Liver (tissue), 9 donors: ENCODE results near the gene GUCY1A2. TPM values are rescaled to one million over a fixed set of nuclear protein-coding genes. Genes with fewer than 3 reads are reported as not detected.

Experiments
- DNase-seq: peaks from one replicate; pipeline ENCODE4 v3.0.0-alpha.2; 2017; ENCODE audit warnings: low spot score
- H3K27ac ChIP-seq, 2 donors: one replicate each; pipeline ENCODE4 v1.7.0; 2013; ENCODE audit warnings: inconsistent platforms in 2 of 2, low read length in 2 of 2, control low read depth in 1 of 2, low read depth in 1 of 2, mild to moderate bottlenecking in 1 of 2
- H3K27me3 ChIP-seq, 4 donors: one replicate each; pipeline versions ENCODE4 v1.6.1 to v1.7.0; 2013; ENCODE audit warnings: low read length in 3 of 4, inconsistent platforms in 1 of 4, mild to moderate bottlenecking in 1 of 4, moderate library complexity in 1 of 4; ENCODE audit not compliant: control insufficient read depth in 4 of 4, insufficient read depth in 4 of 4
- H3K36me3 ChIP-seq, 4 donors: one replicate each; pipeline versions ENCODE4 v1.6.1 to v1.7.0; 2013; ENCODE audit warnings: low read length in 3 of 4, mild to moderate bottlenecking in 3 of 4, low read depth in 1 of 4, moderate library complexity in 1 of 4; ENCODE audit not compliant: control insufficient read depth in 4 of 4, insufficient read depth in 3 of 4
- H3K4me1 ChIP-seq, 4 donors: one replicate each; pipeline versions ENCODE4 v1.6.1 to v1.7.0; 2013; ENCODE audit warnings: low read length in 3 of 4, mild to moderate bottlenecking in 3 of 4, moderate library complexity in 1 of 4; ENCODE audit not compliant: control insufficient read depth in 4 of 4, insufficient read depth in 4 of 4
- H3K4me3 ChIP-seq, 3 donors: one replicate each; pipeline versions ENCODE4 v1.6.1 to v1.7.0; 2013; ENCODE audit warnings: low read length in 3 of 3, control low read depth in 1 of 3, low read depth in 1 of 3, mild to moderate bottlenecking in 1 of 3
- H3K9ac ChIP-seq, 2 donors: one replicate each; pipeline ENCODE4 v1.7.0; 2013; ENCODE audit warnings: low read length in 2 of 2, mild to moderate bottlenecking in 2 of 2, moderate library complexity in 2 of 2, control low read depth in 1 of 2, low read depth in 1 of 2
- H3K9me3 ChIP-seq, 4 donors: one replicate each; pipeline versions ENCODE4 v1.6.1 to v1.7.0; 2013; ENCODE audit warnings: low read length in 3 of 4; ENCODE audit not compliant: control insufficient read depth in 4 of 4
- ATF3 ChIP-seq: IDR thresholded peaks from 2 replicates; pipeline ENCODE4 v1.6.1; 2016; ENCODE audit warnings: antibody characterized with exemption
- CTCF ChIP-seq: fragments of 150-350 bp; IDR thresholded peaks from 2 replicates; pipeline ENCODE4 v1.5.1; 2017; ENCODE audit warnings: improper control_type of control experiment, low read depth, low read length; ENCODE audit not compliant: missing input control
- EGR1 ChIP-seq, 2 donors: IDR thresholded peaks; 2 replicates each; pipeline ENCODE4 v1.6.1; 2016 to 2018; ENCODE audit warnings: antibody characterized with exemption in 2 of 2, low read depth in 2 of 2
- FOXA2 ChIP-seq: IDR thresholded peaks from 2 replicates; pipeline ENCODE4 v1.6.1; 2016; ENCODE audit warnings: antibody characterized with exemption
- GABPA ChIP-seq, 2 donors: IDR thresholded peaks in 1 of 2; conservative IDR thresholded peaks in 1 of 2; 2 replicates each; pipeline ENCODE4 v1.6.1; 2016; ENCODE audit warnings: antibody characterized with exemption in 2 of 2, mild to moderate bottlenecking in 1 of 2, moderate library complexity in 1 of 2
- HNF4A ChIP-seq, 2 donors: conservative IDR thresholded peaks; 2 replicates each; pipeline ENCODE4 v1.6.1; 2016; ENCODE audit warnings: antibody characterized with exemption in 2 of 2, mild to moderate bottlenecking in 2 of 2
- HNF4G ChIP-seq: IDR thresholded peaks from 2 replicates; pipeline ENCODE4 v1.6.1; 2016; ENCODE audit warnings: antibody characterized with exemption
- JUND ChIP-seq, 2 donors: IDR thresholded peaks; 2 replicates each; pipeline ENCODE4 v1.6.1; 2016; ENCODE audit warnings: antibody characterized with exemption in 2 of 2
- NR2F2 ChIP-seq: IDR thresholded peaks from 2 replicates; pipeline ENCODE4 v1.6.1; 2016; ENCODE audit warnings: antibody characterized with exemption
- RAD21 ChIP-seq, 2 donors: IDR thresholded peaks; 2 replicates each; pipeline ENCODE4 v1.6.1; 2016; ENCODE audit warnings: antibody characterized with exemption in 2 of 2, mild to moderate bottlenecking in 2 of 2
- RXRA ChIP-seq, 2 donors: IDR thresholded peaks; 2 replicates each; pipeline ENCODE4 v1.6.1; 2017 to 2018; ENCODE audit warnings: antibody characterized with exemption in 2 of 2, mild to moderate bottlenecking in 1 of 2
- TAF1 ChIP-seq: conservative IDR thresholded peaks from 2 replicates; pipeline ENCODE4 v1.6.1; 2016; ENCODE audit warnings: antibody characterized with exemption, mild to moderate bottlenecking
- ZBTB33 ChIP-seq: IDR thresholded peaks from 2 replicates; pipeline ENCODE4 v1.6.1; 2016; ENCODE audit warnings: antibody characterized with exemption
- WGBS: extraction: QIAGEN DNeasy Blood & Tissue Kit; methylation state at CpG from one replicate; pipeline ENCODE4 v1.1.7; 2013; 5-methylcytosine and 5-hydroxymethylcytosine counted together
- polyA plus RNA-seq, 2 donors: library from polyadenylated mRNA; stranded (reverse) in 1 of 2; unstranded in 1 of 2; fragments of 200-250 nt in 1 of 2; fragments of >200 nt in 1 of 2; fragmentation: Nextera tagmentation in 1 of 2; extraction: Ambion mirVana in 1 of 2; gene quantifications; one replicate each; pipeline versions ENCODE4 v1.2.1 to v1.2.3, GENCODE V29; 2013 to 2015
- total RNA-seq, 2 donors: library from RNA; depleted of rRNA; stranded (reverse); fragments of >200 nt; gene quantifications; one replicate each; pipeline ENCODE4 v1.2.3, GENCODE V29; 2014
- TF ChIP-seq, protein P1 (sequence below): IDR thresholded peaks from 2 replicates; pipeline ENCODE4 v1.6.1; 2016; ENCODE audit warnings: antibody characterized with exemption, mild to moderate bottlenecking
- TF ChIP-seq, protein P2 (sequence below): IDR thresholded peaks from 2 replicates; pipeline ENCODE4 v1.6.1; 2016; ENCODE audit warnings: antibody characterized with exemption
- donor health status: healthy.
- donor health status: healthy.
- donor health status: healthy.
- donor health status: healthy.
- donor health status: healthy.

The GUCY1A2 gene
- total and polyA plus RNA-seq, 4 donors: 0.55 to 4.4 (median 1.7) TPM

- H3K36me3 ChIP-seq: no peaks in the 10 kb centered on the region
- 78% methylated on average over 1 of the region's 1 CpG for WGBS
- TF ChIP-seq FOXA2: no peak
- no peak for TF ChIP-seq GABPA (IDR thresholded peaks at IDR 0.05 in 1 of 2, conservative IDR thresholded peaks at IDR 0.05 in 1 of 2)
- TF ChIP-seq, protein P1, sequence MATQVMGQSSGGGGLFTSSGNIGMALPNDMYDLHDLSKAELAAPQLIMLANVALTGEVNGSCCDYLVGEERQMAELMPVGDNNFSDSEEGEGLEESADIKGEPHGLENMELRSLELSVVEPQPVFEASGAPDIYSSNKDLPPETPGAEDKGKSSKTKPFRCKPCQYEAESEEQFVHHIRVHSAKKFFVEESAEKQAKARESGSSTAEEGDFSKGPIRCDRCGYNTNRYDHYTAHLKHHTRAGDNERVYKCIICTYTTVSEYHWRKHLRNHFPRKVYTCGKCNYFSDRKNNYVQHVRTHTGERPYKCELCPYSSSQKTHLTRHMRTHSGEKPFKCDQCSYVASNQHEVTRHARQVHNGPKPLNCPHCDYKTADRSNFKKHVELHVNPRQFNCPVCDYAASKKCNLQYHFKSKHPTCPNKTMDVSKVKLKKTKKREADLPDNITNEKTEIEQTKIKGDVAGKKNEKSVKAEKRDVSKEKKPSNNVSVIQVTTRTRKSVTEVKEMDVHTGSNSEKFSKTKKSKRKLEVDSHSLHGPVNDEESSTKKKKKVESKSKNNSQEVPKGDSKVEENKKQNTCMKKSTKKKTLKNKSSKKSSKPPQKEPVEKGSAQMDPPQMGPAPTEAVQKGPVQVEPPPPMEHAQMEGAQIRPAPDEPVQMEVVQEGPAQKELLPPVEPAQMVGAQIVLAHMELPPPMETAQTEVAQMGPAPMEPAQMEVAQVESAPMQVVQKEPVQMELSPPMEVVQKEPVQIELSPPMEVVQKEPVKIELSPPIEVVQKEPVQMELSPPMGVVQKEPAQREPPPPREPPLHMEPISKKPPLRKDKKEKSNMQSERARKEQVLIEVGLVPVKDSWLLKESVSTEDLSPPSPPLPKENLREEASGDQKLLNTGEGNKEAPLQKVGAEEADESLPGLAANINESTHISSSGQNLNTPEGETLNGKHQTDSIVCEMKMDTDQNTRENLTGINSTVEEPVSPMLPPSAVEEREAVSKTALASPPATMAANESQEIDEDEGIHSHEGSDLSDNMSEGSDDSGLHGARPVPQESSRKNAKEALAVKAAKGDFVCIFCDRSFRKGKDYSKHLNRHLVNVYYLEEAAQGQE: no peak
- TF ChIP-seq RXRA (IDR thresholded peaks at IDR 0.05): no peak
- no peak for TF ChIP-seq ZBTB33
- TF ChIP-seq HNF4A (conservative IDR thresholded peaks at IDR 0.05): no peak
- TF ChIP-seq TAF1: no peak
- TF ChIP-seq HNF4G: no peak
- TF ChIP-seq CTCF: no peak
- no peak for TF ChIP-seq RAD21 (IDR thresholded peaks at IDR 0.05)
- TF ChIP-seq EGR1 (IDR thresholded peaks at IDR 0.05; ENCODE audit: low read depth in 2 of 2): no peak
- TF ChIP-seq JUND (IDR thresholded peaks at IDR 0.05): no peak
- TF ChIP-seq NR2F2: no peak
- H3K4me3 ChIP-seq: no peak overlapping the region
- H3K9ac ChIP-seq: no peak overlapping the region
- no peaks in the 10 kb centered on the region for H3K4me1 ChIP-seq
- H3K27me3 ChIP-seq: no peaks in the 10 kb centered on the region
- H3K9me3 ChIP-seq: peaks cover 0 to 4% (median 2%) of the 10 kb centered on the region in 4 donors
- no peak for DNase-seq
- no peak overlapping the region for H3K27ac ChIP-seq
Measured at GRCh38 chr11:106853850-106854401, 164.3 kb downstream of the GUCY1A2 start.

- Histone ChIP-seq H3K4me3 (no peak overlapping the region), H3K9me3 (peaks cover 0 to 4% (median 2%) of the 10 kb centered on the region in 4 donors), H3K4me1 (no peaks in the 10 kb centered on the region), H3K27ac (no peak overlapping the region), H3K27me3 (no peaks in the 10 kb centered on the region), H3K9ac (no peak overlapping the region), H3K36me3 (no peaks in the 10 kb centered on the region)
- TF ChIP-seq, protein P1: no peak
- TF ChIP-seq ATF3 (no peak), GABPA (IDR thresholded peaks at IDR 0.05 in 1 of 2, conservative IDR thresholded peaks at IDR 0.05 in 1 of 2) (no peak), ZBTB33 (no peak), FOXA2 (no peak), EGR1 (IDR thresholded peaks at IDR 0.05; ENCODE audit: low read depth in 2 of 2) (no peak), JUND (IDR thresholded peaks at IDR 0.05) (no peak)
- TF ChIP-seq, protein P2, sequence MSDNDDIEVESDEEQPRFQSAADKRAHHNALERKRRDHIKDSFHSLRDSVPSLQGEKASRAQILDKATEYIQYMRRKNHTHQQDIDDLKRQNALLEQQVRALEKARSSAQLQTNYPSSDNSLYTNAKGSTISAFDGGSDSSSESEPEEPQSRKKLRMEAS: no peak
- DNase-seq: no peak
Measured at GRCh38 chr11:106852779-106853178, 165.5 kb downstream of the GUCY1A2 start.
